GM12878 (cell line): ENCODE measurements around the gene LSM11. TPM values are rescaled to one million over a fixed set of nuclear protein-coding genes. Genes with fewer than 3 reads are reported as not detected.

Experiments
- ATF3 ChIP-seq: IDR thresholded peaks from 2 replicates; pipeline ENCODE4 v1.6.1; 2011; ENCODE audit warnings: low read depth, mild to moderate bottlenecking, low read length, moderate library complexity, borderline replicate concordance; ENCODE audit errors: extremely low read depth
- ATF7 ChIP-seq: fragments of 450-650 bp; IDR thresholded peaks from 2 replicates; pipeline ENCODE4 v1.6.1; 2016; ENCODE audit warnings: low read depth, mild to moderate bottlenecking
- BCL3 ChIP-seq: IDR thresholded peaks from 2 replicates; pipeline ENCODE4 v1.6.1; 2011; ENCODE audit warnings: borderline replicate concordance, low read depth, mild to moderate bottlenecking, moderate library complexity, low read length; ENCODE audit not compliant: insufficient read depth, poor library complexity, severe bottlenecking
- BHLHE40 ChIP-seq, 2 experiments: fragments of 450-650 bp in 1 of 2; IDR thresholded peaks; 2 replicates each; pipeline ENCODE4 v1.6.1; 2011 to 2017; ENCODE audit warnings: low read depth in 2 of 2, borderline replicate concordance in 1 of 2, improper control_type of control experiment in 1 of 2, low read length in 1 of 2, mild to moderate bottlenecking in 1 of 2
- CBFB ChIP-seq: IDR thresholded peaks from 2 replicates; pipeline ENCODE4 v1.6.1; 2016; ENCODE audit warnings: antibody characterized with exemption, low read depth
- CREM ChIP-seq: IDR thresholded peaks from 2 replicates; pipeline ENCODE4 v1.6.1; 2014; ENCODE audit warnings: antibody characterized with exemption, low read depth
- DPF2 ChIP-seq: fragments of 450-650 bp; IDR thresholded peaks from 2 replicates; pipeline ENCODE4 v1.6.1; 2017; ENCODE audit warnings: mild to moderate bottlenecking
- ELK1 ChIP-seq: IDR thresholded peaks from 2 replicates; pipeline ENCODE4 v1.6.1; 2012; ENCODE audit warnings: low read depth, low read length, improper control_type of control experiment
- HDAC6 ChIP-seq: fragments of 200-600 bp; sonication (generic); IDR thresholded peaks from one replicate; pipeline ENCODE4 v1.8.0; 2017; ENCODE audit warnings: antibody characterized with exemption; ENCODE audit not compliant: unreplicated experiment
- HDGF ChIP-seq: fragments of 450-650 bp; IDR thresholded peaks from 2 replicates; pipeline ENCODE4 v1.6.1; 2016; ENCODE audit warnings: antibody characterized with exemption
- HSF1 ChIP-seq: fragments of 150-350 bp; IDR thresholded peaks from 2 replicates; pipeline ENCODE4 v1.6.1; 2014; ENCODE audit warnings: mild to moderate bottlenecking, low read depth, low read length
- MEF2A ChIP-seq: IDR thresholded peaks from 2 replicates; pipeline ENCODE4 v1.6.1; 2011; ENCODE audit warnings: low read depth, mild to moderate bottlenecking, low read length, moderate library complexity; ENCODE audit not compliant: insufficient read depth
- PML ChIP-seq: IDR thresholded peaks from 2 replicates; pipeline ENCODE4 v1.6.1; 2012; ENCODE audit warnings: low read length, inconsistent platforms
- POLR2A ChIP-seq: IDR thresholded peaks from 2 replicates; pipeline ENCODE4 v1.6.1; 2011; ENCODE audit warnings: low read depth, mild to moderate bottlenecking, low read length
- RBBP5 ChIP-seq: fragments of 200-600 bp; sonication (generic); conservative IDR thresholded peaks from 2 replicates; pipeline ENCODE4 v1.6.1; 2016
- RCOR1 ChIP-seq: conservative IDR thresholded peaks from 2 replicates; pipeline ENCODE4 v1.6.1; 2012; ENCODE audit warnings: low read depth, low read length, improper control_type of control experiment
- SMARCA5 ChIP-seq: fragments of 450-650 bp; IDR thresholded peaks from 2 replicates; pipeline ENCODE4 v1.6.1; 2017; ENCODE audit warnings: mild to moderate bottlenecking
- SRF ChIP-seq, 2 experiments: IDR thresholded peaks; 2 replicates each; pipeline ENCODE4 v1.6.1; 2011; ENCODE audit warnings: low read depth in 2 of 2, low read length in 2 of 2, mild to moderate bottlenecking in 1 of 2, moderate library complexity in 1 of 2
- TAF1 ChIP-seq: IDR thresholded peaks from 2 replicates; pipeline ENCODE4 v1.6.1; 2011; ENCODE audit warnings: mild to moderate bottlenecking, low read depth, low read length, borderline replicate concordance
- TCF7 ChIP-seq: IDR thresholded peaks from 2 replicates; pipeline ENCODE4 v1.6.1; 2014; ENCODE audit warnings: antibody characterized with exemption, borderline replicate concordance
- YY1 ChIP-seq: IDR thresholded peaks from 2 replicates; pipeline ENCODE4 v1.6.1; 2011; ENCODE audit warnings: low read depth, mild to moderate bottlenecking, low read length
- ZBTB33 ChIP-seq: fragments of 450-650 bp; IDR thresholded peaks from 2 replicates; pipeline ENCODE4 v1.6.1; 2017; ENCODE audit warnings: mild to moderate bottlenecking
- ZBTB4 ChIP-seq: fragments of 450-650 bp; formaldehyde crosslinking; IDR thresholded peaks from 2 replicates; pipeline ENCODE4 v1.4.0; 2022; ENCODE audit warnings: mild to moderate bottlenecking, moderate library complexity
- polyA plus RNA-seq, 11 experiments: library from polyadenylated mRNA; depleted of rRNA in 4 of 11; unstranded in 6 of 11; stranded (reverse) in 5 of 11; fragments of >200 nt; fragmentation: Nextera tagmentation in 4 of 11; fragmentation: Illumina TruSeq in 1 of 11; extraction: Ambion mirVana in 4 of 11; extraction: Trizol in 1 of 11; gene quantifications; 1 replicate in 1 of 11; 2 replicates in 10 of 11; pipeline versions ENCODE4 v1.2.1 to v1.2.3, GENCODE V29; 2011 to 2016; ENCODE audit warnings: inconsistent platforms in 2 of 11, missing spikeins in 2 of 11, low read depth in 1 of 11
- total RNA-seq, 4 experiments: library from RNA; depleted of rRNA in 3 of 4; stranded (reverse); fragments of >200 nt in 3 of 4; fragmentation: Illumina TruSeq in 1 of 4; extraction: Trizol in 1 of 4; gene quantifications; 2 replicates each; pipeline versions ENCODE4 v1.2.1 to v1.2.3, GENCODE V29; 2013 to 2021

LSM11 gene
- total and polyA plus RNA-seq, 10 of the 15 experiments (the other 5 are each of a cell fraction or from before 2014, with no cell fraction given): 0.71 to 8.5 (median 4.2) TPM

GRCh38 chr5:157729858-157730257, 13.7 kb upstream of the LSM11 start (continued):
- no peak for TF ChIP-seq HSF1
- 0 out of 2 replicates have a peak, but pooled peaks have one; percentile 21 for TF ChIP-seq SMARCA5
- TF ChIP-seq HDGF: no peak
- TF ChIP-seq TCF7: peak; percentile 96
- no peak for TF ChIP-seq ZBTB33
- peak; percentile 96 for TF ChIP-seq DPF2
- no peak for TF ChIP-seq ZBTB4 (CRISPR knock-in tag)
- peak; percentile 40; the same call in 1 of the 2 replicates for TF ChIP-seq CBFB
- no peak for TF ChIP-seq HDAC6
- TF ChIP-seq ATF3: no peak
- TF ChIP-seq BHLHE40 (IDR thresholded peaks at IDR 0.05; ENCODE audit: borderline replicate concordance in 1 of 2, low read depth in 2 of 2, low read length in 1 of 2): peak in 1 of 2 experiments; percentile 52; a peak in 1 of 4 replicates
- no peak for TF ChIP-seq ELK1
- TF ChIP-seq SRF (IDR thresholded peaks at IDR 0.05; ENCODE audit: low read depth in 2 of 2, low read length in 2 of 2): 0 out of 4 replicates have a peak, but pooled peaks of 1 of the 2 experiments have one; percentile 31
- no peak for TF ChIP-seq BCL3
- no peak for TF ChIP-seq POLR2A
- peak; percentile 93; the same call in 1 of the 2 replicates for TF ChIP-seq RCOR1
- TF ChIP-seq CREM: peak; percentile 70; the same call in 1 of the 2 replicates
- TF ChIP-seq RBBP5: no peak
- TF ChIP-seq PML: peak; percentile 75
- peak; percentile 70; the same call in 1 of the 2 replicates for TF ChIP-seq MEF2A
- TF ChIP-seq ATF7: peak; percentile 88
- no peak; the same call in 1 of the 2 replicates for TF ChIP-seq TAF1
- TF ChIP-seq YY1: no peak
